ENCODE measurements around the gene CLIC6.

GRCh38 chr21:34748862-34749261, 80.1 kb downstream of the CLIC6 start:
- TF ChIP-seq ZFP3 (CRISPR knock-in tag; IDR thresholded peaks at IDR 0.05) (no peak), POU6F1 (CRISPR knock-in tag; IDR thresholded peaks at IDR 0.05; ENCODE audit: borderline replicate concordance, low read depth) (no peak)
